GM19468 (cell line): ENCODE results near the gene CNNM2.
"Not testable (repeated sequence)": the region's sequence is repeated elsewhere in the genome, so short reads cannot be mapped to it uniquely, and the experiment has no call there.

Experiments
- ATAC-seq: cut with Tn5 transposase; IDR thresholded peaks from one replicate; pipeline ENCODE4 v1.9.1; 2021; ENCODE audit warnings: mild to moderate bottlenecking, moderate library complexity, moderate number of reproducible peaks; ENCODE audit not compliant: unreplicated experiment; ENCODE audit errors: extremely low read depth

Gene CNNM2

DNA sequence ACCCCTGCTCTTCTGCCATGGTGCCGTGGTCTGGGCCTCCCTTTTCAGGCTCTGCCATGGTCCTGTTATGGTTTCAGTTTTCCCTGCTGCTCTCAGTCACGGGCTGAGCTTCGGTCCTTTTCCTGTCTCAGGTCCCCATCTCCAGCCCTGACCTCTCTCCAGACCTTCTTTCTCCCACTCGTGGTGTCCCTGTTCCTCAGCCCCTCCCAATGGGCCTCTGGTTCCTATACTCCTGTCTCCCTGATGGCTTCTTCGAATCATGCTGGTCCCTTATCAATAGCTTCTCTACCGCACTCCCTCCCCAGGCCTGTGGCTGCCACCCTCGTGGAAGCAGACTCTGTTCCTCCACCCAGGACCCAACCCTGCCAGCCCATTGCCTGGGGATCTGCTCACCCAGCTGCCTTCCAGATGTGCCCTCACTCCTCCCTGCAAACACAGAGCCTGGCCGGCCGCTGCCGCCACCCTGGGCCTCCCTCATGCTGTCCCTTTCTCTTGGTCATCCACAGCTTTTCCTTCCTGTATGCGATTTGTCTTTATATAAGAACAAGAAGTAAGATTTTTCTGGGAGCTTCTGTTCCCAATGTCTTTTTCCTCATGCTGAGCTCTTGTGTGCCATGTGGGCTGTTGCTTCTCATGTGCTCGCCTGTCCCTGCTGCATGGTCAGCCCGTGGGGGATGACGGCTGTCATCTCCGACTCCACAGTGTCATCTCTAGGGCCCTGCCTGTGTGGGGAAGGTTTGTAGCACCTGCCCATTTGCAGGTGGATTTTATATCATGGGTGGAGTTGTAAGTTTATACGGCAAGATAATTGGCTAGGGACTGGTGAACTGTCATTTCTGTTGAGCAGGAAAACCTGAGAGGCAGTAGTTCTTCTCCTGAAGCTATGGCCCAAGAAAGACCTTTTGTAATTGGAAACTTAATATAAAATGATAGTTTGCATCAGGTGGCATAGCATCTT is 148.3 kb downstream of the CNNM2 start:
- no peak for ATAC-seq

- ATAC-seq, result not testable (repeated sequence)
Observed at GRCh38 chr10:103067099-103067477, 149.0 kb downstream of the CNNM2 start.

- ATAC-seq, result no peak
Observed at GRCh38 chr10:103067484-103067883, 149.4 kb downstream of the CNNM2 start.

- no peak for ATAC-seq
Observed at GRCh38 chr10:103067956-103068355, 149.9 kb downstream of the CNNM2 start.

DNA sequence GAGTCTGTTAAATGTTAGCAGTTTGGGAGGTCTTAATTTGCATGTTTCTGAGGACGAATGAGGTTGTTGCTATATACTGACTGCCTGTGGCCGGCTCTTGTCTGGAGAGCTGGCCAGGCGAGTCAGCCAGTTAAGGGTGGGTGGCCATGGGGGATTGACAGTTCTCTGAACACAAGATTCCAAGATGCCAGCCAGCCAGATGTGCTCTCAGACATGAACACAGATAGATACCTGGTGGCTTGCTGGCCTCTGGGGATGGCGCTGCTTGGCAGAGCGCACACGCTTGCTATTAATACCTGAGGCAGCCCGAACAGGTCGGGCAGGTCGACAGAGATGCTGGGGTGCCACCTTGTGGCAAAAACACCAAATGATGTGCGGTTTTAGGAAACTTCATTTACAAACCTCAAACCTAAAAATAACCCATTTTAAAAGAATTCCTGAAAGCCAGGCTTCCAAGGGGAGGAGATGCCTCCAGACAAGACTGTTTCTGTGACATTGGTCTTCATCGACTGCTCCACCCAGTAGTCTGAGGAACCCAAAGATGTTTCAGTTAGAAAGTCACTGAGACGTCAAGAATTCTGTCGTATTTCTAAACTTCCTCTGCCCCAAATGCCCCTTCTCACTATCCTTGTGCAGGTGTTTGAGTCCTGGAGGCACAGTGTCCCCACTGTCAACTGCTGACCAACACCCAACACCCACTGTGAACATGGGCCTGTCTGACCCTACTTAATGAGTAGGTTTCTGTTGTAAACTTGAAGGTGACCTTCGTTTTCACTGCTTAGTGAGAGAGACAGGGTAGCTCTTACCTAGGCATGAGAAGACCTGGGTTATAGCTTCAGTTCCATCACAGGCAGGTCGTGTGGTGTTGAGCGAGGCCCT is 151.6 kb downstream of the CNNM2 start:
- no peak for ATAC-seq

- no peak for ATAC-seq
Observed at GRCh38 chr10:103072276-103072675, 154.2 kb downstream of the CNNM2 start.

DNA sequence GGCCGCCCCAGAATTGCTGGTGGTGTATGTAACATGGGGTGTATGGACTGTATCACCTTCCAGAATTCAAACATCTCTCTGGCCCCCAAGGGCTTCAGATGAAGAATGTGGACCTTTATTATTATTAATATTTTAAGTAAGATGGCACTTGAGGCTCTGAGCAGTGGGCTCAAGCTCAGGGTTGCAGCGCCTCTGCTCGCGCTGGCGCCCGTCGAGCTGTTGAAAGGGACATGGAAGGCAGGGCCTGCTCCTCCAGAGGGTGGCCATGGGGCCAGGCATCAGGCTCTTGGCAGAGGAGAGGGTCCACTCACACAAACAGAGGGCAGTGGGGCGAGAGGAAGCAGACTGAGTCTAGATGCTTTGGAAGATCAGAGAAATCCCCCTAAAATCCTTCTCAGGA is 154.8 kb downstream of the CNNM2 start:
- no peak for ATAC-seq

DNA sequence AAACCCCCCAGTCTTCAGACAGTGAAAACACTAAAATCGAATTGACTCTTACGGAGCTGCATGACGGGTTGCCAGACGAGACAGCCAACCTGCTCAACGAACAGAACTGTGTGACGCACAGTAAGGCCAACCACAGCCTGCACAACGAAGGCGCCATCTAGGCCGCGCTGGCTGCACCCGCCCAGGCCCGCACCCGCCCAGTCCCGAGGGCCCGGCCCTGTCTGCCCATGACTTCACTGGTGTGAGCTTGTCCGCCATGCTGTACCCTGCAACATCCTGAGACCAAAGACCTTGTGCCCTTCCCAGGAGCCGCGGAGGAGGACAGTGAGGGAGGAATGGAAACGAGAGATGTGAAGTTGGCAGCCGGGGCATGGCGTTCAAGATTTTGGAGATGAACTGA is 158.9 kb downstream of the CNNM2 start:
- no peak for ATAC-seq

GRCh38 chr10:103077491-103078308 is 159.6 kb downstream of the CNNM2 start:
- no peak for ATAC-seq

- no peak for ATAC-seq
Observed at GRCh38 chr10:103078309-103078615, 160.2 kb downstream of the CNNM2 start.

GRCh38 chr10:103078676-103079075 is 160.6 kb downstream of the CNNM2 start:
- no peak for ATAC-seq

DNA sequence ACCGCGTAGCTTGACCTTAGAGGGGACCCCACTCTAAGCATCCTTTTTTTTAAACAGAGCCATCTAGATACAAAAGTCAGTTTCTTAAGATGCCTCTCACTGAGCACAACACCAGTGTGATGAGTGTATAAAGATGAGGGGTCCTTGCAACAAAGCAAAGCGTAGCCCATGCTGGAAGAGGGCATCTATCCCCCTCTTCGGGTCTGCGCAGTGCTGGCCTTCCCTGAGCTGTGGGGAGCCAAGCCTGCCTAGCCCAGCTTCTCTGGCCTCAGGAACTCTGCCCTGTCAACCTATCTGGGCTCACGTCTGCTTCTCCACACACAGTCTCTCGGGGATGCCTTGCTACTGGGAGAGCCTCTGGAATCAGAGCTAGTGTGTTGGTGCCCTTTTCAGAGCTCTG is 161.0 kb downstream of the CNNM2 start:
- ATAC-seq, result no peak

DNA sequence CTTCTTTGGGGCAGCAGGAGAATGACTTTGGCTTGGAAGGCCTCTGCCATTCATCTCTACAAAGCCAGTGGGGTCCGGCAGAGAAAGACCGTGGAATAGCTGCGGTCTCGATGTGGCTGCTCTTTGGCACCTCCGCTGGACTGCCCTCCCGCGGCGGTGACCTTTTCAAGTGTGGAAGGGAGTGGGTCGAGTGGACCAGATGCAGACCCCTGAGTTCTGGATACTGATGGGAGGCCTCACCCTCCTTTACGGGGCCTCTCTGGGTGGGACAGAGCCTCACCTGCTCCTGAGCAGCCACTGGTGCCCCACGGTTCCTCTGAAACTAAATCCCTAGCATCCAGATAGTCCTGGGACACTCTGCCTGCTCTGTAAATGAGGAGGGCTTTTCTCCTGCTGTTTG is 161.9 kb downstream of the CNNM2 start:
- no peak for ATAC-seq

- no peak for ATAC-seq
Observed at GRCh38 chr10:103080891-103081581, 162.9 kb downstream of the CNNM2 start.

- ATAC-seq, result no peak
Observed at GRCh38 chr10:103082683-103083082, 164.6 kb downstream of the CNNM2 start.

DNA sequence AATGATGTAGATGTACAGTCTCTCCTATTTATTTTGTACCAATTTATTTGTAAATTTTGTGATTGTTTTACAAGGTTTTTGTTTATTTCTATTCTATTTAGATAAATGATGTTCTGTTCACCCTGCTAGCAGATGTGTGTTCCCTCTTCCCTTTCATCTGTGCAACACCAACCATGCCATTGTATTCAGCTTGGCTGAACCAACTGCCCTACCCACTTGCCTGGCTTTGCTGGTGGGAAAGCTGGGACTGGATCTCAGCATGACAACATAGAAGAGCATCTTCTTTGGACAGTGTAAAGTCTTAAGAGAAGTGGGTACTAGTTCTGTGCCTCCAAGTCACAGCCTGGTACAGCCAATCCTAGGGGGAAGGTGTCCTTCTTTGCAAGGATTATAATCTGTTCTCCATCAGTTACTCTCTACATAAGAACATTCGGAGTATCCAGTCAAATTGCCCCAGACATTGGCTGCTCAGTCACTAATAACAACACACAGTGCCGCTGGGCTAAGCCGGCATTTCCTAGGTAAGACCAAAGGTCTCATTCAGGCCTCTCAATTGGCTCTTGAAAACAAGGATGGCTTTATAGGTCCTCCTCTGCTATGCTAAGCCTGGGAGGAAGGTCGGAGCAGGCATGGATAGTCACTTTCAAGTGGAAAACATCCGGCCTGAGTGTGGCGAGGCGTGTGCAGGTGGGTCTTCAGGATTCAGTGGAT is 165.3 kb downstream of the CNNM2 start:
- ATAC-seq, result no peak

DNA sequence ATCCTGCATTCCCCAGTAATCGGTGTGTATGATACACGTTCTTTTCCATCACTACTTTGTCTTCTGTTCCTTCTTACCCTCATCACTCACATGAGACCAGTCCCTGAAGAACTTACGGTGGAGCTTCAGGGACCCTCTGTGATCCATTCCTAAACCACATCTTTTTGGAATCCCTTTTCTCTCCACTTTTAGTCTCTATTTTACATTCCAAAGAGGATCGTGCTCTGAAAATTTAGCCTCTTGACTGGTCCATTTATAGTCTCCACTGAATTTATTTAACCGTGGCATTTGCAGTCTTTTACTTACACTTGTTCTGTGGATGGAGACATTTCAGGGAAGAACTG is 165.9 kb downstream of the CNNM2 start:
- ATAC-seq, result no peak

DNA sequence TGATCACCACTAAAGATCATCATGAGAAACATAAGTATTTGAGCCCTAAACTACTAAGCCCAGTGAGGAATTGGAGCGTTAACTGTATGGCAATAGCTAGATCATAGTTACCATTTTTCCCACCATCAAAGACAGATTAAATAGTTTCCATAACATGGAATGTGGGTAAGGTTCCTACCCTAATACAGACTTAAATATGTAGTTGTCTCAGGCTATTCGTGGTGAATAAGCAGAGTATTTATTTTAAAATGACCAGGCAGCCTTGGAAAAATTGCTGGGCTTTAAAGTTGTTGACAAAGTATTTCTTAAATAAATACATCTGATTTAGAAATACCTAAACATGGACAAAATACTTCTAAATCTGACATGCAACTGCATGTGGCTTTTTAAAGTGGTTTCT is 168.2 kb downstream of the CNNM2 start:
- ATAC-seq, result no peak

DNA sequence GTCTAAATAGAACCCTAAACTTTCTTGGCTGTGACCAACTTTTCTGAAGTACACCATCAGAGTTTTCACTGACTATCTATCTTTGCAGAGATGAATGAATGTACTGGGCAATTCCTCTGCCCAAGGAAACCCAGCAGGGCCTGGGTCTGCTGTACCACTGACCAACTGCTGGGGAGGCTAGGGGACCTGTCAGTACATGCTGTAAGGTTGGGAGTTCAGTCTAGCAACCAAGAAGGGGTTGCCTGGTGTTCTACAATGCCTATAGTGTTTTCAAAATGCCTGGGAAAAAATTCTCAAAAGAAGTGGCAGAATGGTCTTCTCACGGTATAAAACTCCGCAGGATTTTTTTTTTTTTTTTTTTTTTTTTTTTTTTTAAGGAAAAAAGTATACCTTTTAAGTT is 168.7 kb downstream of the CNNM2 start:
- ATAC-seq, result no peak
